Stimulated activated effector memory CD8-positive, alpha-beta T cell treated with anti-CD3 and anti-CD28 coated beads, Interleukin-12 subunit alpha, Interleukin-12 subunit beta, amount 100 ng/mL, for 72 hours (primary cell): ENCODE measurements around the gene PPARD.

Experiments
- ATAC-seq: fragments of 150-1000 bp; cut with Tn5 transposase; 2 replicates; pipeline ENCODE4 v1.10.0; 2021
- DNase-seq, 2 donors: peaks; one replicate each; pipeline ENCODE4 v3.0.0; 2021 to 2022; ENCODE audit warnings: low spot score in 2 of 2
- H3K27ac Mint-ChIP-seq: one replicate; pipeline ENCODE4 v1.8.0; 2022; ENCODE audit warnings: mild to moderate bottlenecking, mixed read lengths
- H3K36me3 Mint-ChIP-seq: one replicate; pipeline ENCODE4 v1.8.0; 2022; ENCODE audit warnings: mild to moderate bottlenecking, mixed read lengths
- H3K4me1 Mint-ChIP-seq: one replicate; pipeline ENCODE4 v1.8.0; 2022; ENCODE audit warnings: mixed read lengths
- H3K4me3 Mint-ChIP-seq: one replicate; pipeline ENCODE4 v1.8.0; 2022; ENCODE audit warnings: mild to moderate bottlenecking, mixed read lengths
- H3K9me3 Mint-ChIP-seq: one replicate; pipeline ENCODE4 v1.8.0; 2022; ENCODE audit warnings: mixed read lengths

Gene PPARD

GRCh38 chr6:35441642-35442041, 99.3 kb downstream of the PPARD start:
- Mint-ChIP-seq H3K4me1 (peaks cover 5% of the 10 kb centered on the region), H3K36me3 (no peaks in the 10 kb centered on the region), H3K4me3 (no peak overlapping the region), H3K9me3 (no peaks in the 10 kb centered on the region), H3K27ac (peak overlapping the region; percentile 32)
- no peak for DNase-seq
- no peak for ATAC-seq

- no peak overlapping the region for H3K4me3 Mint-ChIP-seq
- no peaks in the 10 kb centered on the region for H3K9me3 Mint-ChIP-seq
- DNase-seq (no peak), ATAC-seq (no peak)
- H3K36me3 Mint-ChIP-seq: no peaks in the 10 kb centered on the region
- no peak overlapping the region for H3K27ac Mint-ChIP-seq
- peaks cover 5% of the 10 kb centered on the region for H3K4me1 Mint-ChIP-seq
Observed at GRCh38 chr6:35442693-35443092, 100.3 kb downstream of the PPARD start.

GRCh38 chr6:35443341-35444030, 101.1 kb downstream of the PPARD start:
- Mint-ChIP-seq H3K4me1 (peaks cover 5% of the 10 kb centered on the region), H3K4me3 (no peak overlapping the region), H3K27ac (no peak overlapping the region), H3K36me3 (no peaks in the 10 kb centered on the region), H3K9me3 (no peaks in the 10 kb centered on the region)
- ATAC-seq (no peak), DNase-seq (no peak)

- DNase-seq (peak in 1 of 2 donors; percentile 58), ATAC-seq (peak; percentile 63)
- Mint-ChIP-seq H3K27ac (no peak overlapping the region), H3K4me3 (no peak overlapping the region), H3K4me1 (peaks cover 5% of the 10 kb centered on the region), H3K9me3 (no peaks in the 10 kb centered on the region), H3K36me3 (no peaks in the 10 kb centered on the region)
Observed at GRCh38 chr6:35445691-35446090, 103.3 kb downstream of the PPARD start.

GRCh38 chr6:35448191-35448590, 105.8 kb downstream of the PPARD start:
- no peak overlapping the region for H3K4me3 Mint-ChIP-seq

GRCh38 chr6:35449287-35449881, 107.0 kb downstream of the PPARD start:
- DNase-seq (peak in 1 of 2 donors; percentile 61), ATAC-seq (peak; percentile 71)
- Mint-ChIP-seq H3K4me1 (peaks cover 29% of the 10 kb centered on the region), H3K36me3 (no peaks in the 10 kb centered on the region), H3K27ac (peak overlapping the region; percentile 34), H3K4me3 (no peak overlapping the region), H3K9me3 (no peaks in the 10 kb centered on the region)

More at GRCh38 chr6:35448191-35448590, 105.8 kb downstream of the PPARD start:
- no peak for DNase-seq
- no peaks in the 10 kb centered on the region for H3K9me3 Mint-ChIP-seq
- peaks cover 20% of the 10 kb centered on the region for H3K4me1 Mint-ChIP-seq
- H3K27ac Mint-ChIP-seq: no peak overlapping the region
- ATAC-seq: no peak
- no peaks in the 10 kb centered on the region for H3K36me3 Mint-ChIP-seq

GRCh38 chr6:35451354-35452182, 109.2 kb downstream of the PPARD start:
- peaks cover 38% of the 10 kb centered on the region for H3K4me1 Mint-ChIP-seq
- DNase-seq (no peak), ATAC-seq (no peak)
- H3K9me3 Mint-ChIP-seq: no peaks in the 10 kb centered on the region
- peak overlapping the region; percentile 75 for H3K4me3 Mint-ChIP-seq
- H3K36me3 Mint-ChIP-seq: peaks cover 14% of the 10 kb centered on the region
- peak overlapping the region; percentile 70 for H3K27ac Mint-ChIP-seq

- DNase-seq (peak; percentile 98 to 100), ATAC-seq (peak; percentile 89)
- Mint-ChIP-seq H3K27ac (peak within 1 kb of the TSS; percentile 70), H3K36me3 (peaks cover 22% of the 10 kb centered on the region), H3K4me3 (peak within 1 kb of the TSS; percentile 75), H3K4me1 (peaks cover 38% of the 10 kb centered on the region), H3K9me3 (no peaks in the 10 kb centered on the region)
Observed at GRCh38 chr6:35452183-35453090, 110.1 kb downstream of the PPARD start, which contains the start of gene FANCE. FANCE (plus strand) TSS chr6:35452338; CDS start chr6:35452546, 208 bp downstream.

- H3K4me1 Mint-ChIP-seq: peaks cover 38% of the 10 kb centered on the region
- H3K9me3 Mint-ChIP-seq: no peaks in the 10 kb centered on the region
- H3K36me3 Mint-ChIP-seq: peaks cover 30% of the 10 kb centered on the region
Observed at GRCh38 chr6:35453236-35453635, 110.9 kb downstream of the PPARD start.

GRCh38 chr6:35454391-35455110, 112.2 kb downstream of the PPARD start:
- H3K4me1 Mint-ChIP-seq: peaks cover 43% of the 10 kb centered on the region
- DNase-seq: no peak
- H3K36me3 Mint-ChIP-seq: peaks cover 44% of the 10 kb centered on the region
- H3K4me3 Mint-ChIP-seq: peak overlapping the region; percentile 75
- no peak overlapping the region for H3K27ac Mint-ChIP-seq
- no peaks in the 10 kb centered on the region for H3K9me3 Mint-ChIP-seq
- no peak for ATAC-seq

More at GRCh38 chr6:35453236-35453635, 110.9 kb downstream of the PPARD start:
- Mint-ChIP-seq H3K27ac (no peak overlapping the region), H3K4me3 (peak overlapping the region; percentile 75)
- DNase-seq (no peak), ATAC-seq (no peak)

- H3K36me3 Mint-ChIP-seq: peaks cover 68% of the 10 kb centered on the region
- no peak for DNase-seq
Observed at GRCh38 chr6:35457907-35458306, 115.5 kb downstream of the PPARD start.

GRCh38 chr6:35461270-35461669, 118.9 kb downstream of the PPARD start:
- H3K4me1 Mint-ChIP-seq: peaks cover 5% of the 10 kb centered on the region
- peaks cover 82% of the 10 kb centered on the region for H3K36me3 Mint-ChIP-seq
- H3K4me3 Mint-ChIP-seq: no peak overlapping the region
- no peaks in the 10 kb centered on the region for H3K9me3 Mint-ChIP-seq
- DNase-seq: no peak
- ATAC-seq: no peak
- H3K27ac Mint-ChIP-seq: no peak overlapping the region

More at GRCh38 chr6:35457907-35458306, 115.5 kb downstream of the PPARD start:
- H3K9me3 Mint-ChIP-seq: no peaks in the 10 kb centered on the region
- no peak overlapping the region for H3K27ac Mint-ChIP-seq
- peaks cover 31% of the 10 kb centered on the region for H3K4me1 Mint-ChIP-seq
- no peak overlapping the region for H3K4me3 Mint-ChIP-seq
- ATAC-seq: no peak

- Mint-ChIP-seq H3K36me3 (peaks cover 82% of the 10 kb centered on the region), H3K27ac (no peak overlapping the region), H3K4me3 (no peak overlapping the region), H3K9me3 (no peaks in the 10 kb centered on the region), H3K4me1 (peaks cover 14% of the 10 kb centered on the region)
- ATAC-seq (no peak), DNase-seq (no peak)
Observed at GRCh38 chr6:35463292-35463691, 120.9 kb downstream of the PPARD start.

- Mint-ChIP-seq H3K4me3 (no peak overlapping the region), H3K27ac (no peak overlapping the region), H3K36me3 (peaks cover 82% of the 10 kb centered on the region)
Observed at GRCh38 chr6:35465646-35466045, 123.3 kb downstream of the PPARD start.

More at GRCh38 chr6:35465646-35466045, 123.3 kb downstream of the PPARD start:
- no peak for DNase-seq
- Mint-ChIP-seq H3K4me1 (peaks cover 25% of the 10 kb centered on the region), H3K9me3 (no peaks in the 10 kb centered on the region)
- no peak for ATAC-seq
